Measurements from ENCODE around the gene NSUN4.
"Not testable (repeated sequence)": the region's sequence is repeated elsewhere in the genome, so short reads cannot be mapped to it uniquely, and the experiment has no call there.

DNA sequence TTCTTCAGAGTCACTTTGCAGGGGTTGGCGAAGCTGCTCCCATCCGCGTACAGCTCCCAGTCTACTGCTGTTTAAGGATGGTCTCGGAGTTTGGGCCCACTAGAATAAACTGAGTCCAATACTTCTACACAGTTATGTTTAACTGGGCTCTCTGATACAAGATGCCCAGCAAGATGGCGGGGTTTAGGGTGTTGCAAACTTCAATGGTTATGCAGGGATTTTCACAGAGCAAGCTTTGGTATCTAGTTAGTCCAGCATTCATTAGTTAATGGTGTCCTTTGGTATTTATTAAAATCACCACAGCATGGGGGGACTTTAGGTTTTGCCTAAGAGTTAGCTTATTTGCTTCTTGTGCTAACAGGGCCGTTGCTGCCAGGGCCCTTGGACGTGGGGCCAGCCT, 12.4 kb upstream of the NSUN4 start:
- TF ChIP-seq POLR2AphosphoS5, TAF1 (IDR thresholded peaks at IDR 0.05; ENCODE audit: low read depth, low read length): not testable (repeated sequence)

Measured in GM12891 (cell line).